HG02763 (cell line): ENCODE data around the gene A4GALT.

Source experiments
- ATAC-seq: cut with Tn5 transposase; IDR thresholded peaks from one replicate; pipeline ENCODE4 v1.9.1; 2021; ENCODE audit warnings: mild to moderate bottlenecking, moderate library complexity; ENCODE audit not compliant: unreplicated experiment

Gene A4GALT

GRCh38 chr22:42653999-42654398, 66.7 kb downstream of the A4GALT start:
- ATAC-seq, result no peak

- no peak for ATAC-seq
Measured at GRCh38 chr22:42651134-42651533, 69.5 kb downstream of the A4GALT start.

GRCh38 chr22:42649246-42650099, 71.2 kb downstream of the A4GALT start, which contains the start of gene CYB5R3:
TSS of gene CYB5R3 (minus strand) at chr22:42649392. CDS start at chr22:42649315, 77 bp downstream.
- peak; percentile 63 for ATAC-seq

- peak; percentile 32 for ATAC-seq
Measured at GRCh38 chr22:42648368-42649245, 72.1 kb downstream of the A4GALT start.

- ATAC-seq, result no peak
Measured at GRCh38 chr22:42648017-42648367, 72.7 kb downstream of the A4GALT start.

- no peak for ATAC-seq
Measured at GRCh38 chr22:42646569-42647525, 73.8 kb downstream of the A4GALT start.

- ATAC-seq, result no peak
Measured at GRCh38 chr22:42645938-42646568, 74.6 kb downstream of the A4GALT start.

- ATAC-seq, result no peak
Measured at GRCh38 chr22:42645341-42645937, 75.2 kb downstream of the A4GALT start.

GRCh38 chr22:42644422-42645340, 76.0 kb downstream of the A4GALT start:
- ATAC-seq, result no peak

- ATAC-seq, result no peak
Measured at GRCh38 chr22:42643634-42644421, 76.8 kb downstream of the A4GALT start.

GRCh38 chr22:42642806-42643633, 77.7 kb downstream of the A4GALT start:
- ATAC-seq, result no peak
